Breast epithelium (tissue), 3 donors: ENCODE data around the gene HOXC5.

Experiments
- POLR2A ChIP-seq: fragments of 450-650 bp; IDR thresholded peaks from one replicate; pipeline ENCODE4 v1.6.1; 2016; ENCODE audit warnings: antibody characterized with exemption, mild to moderate bottlenecking, moderate library complexity
- POLR2AphosphoS5 ChIP-seq, 3 donors: sonication (generic); formaldehyde crosslinking; IDR thresholded peaks; one replicate each; pipeline ENCODE4 v1.6.1; 2017; ENCODE audit warnings: antibody characterized with exemption in 3 of 3
- TF ChIP-seq, protein P1 (sequence below), 3 donors: fragments of 450-650 bp; IDR thresholded peaks; one replicate each; pipeline ENCODE4 v1.5.1; 2016 to 2017; ENCODE audit warnings: antibody characterized with exemption in 3 of 3, mild to moderate bottlenecking in 3 of 3, moderate library complexity in 3 of 3

GRCh38 chr12:53992377-53992889 is 40.4 kb upstream of the HOXC5 start:
- TF ChIP-seq, protein P1, sequence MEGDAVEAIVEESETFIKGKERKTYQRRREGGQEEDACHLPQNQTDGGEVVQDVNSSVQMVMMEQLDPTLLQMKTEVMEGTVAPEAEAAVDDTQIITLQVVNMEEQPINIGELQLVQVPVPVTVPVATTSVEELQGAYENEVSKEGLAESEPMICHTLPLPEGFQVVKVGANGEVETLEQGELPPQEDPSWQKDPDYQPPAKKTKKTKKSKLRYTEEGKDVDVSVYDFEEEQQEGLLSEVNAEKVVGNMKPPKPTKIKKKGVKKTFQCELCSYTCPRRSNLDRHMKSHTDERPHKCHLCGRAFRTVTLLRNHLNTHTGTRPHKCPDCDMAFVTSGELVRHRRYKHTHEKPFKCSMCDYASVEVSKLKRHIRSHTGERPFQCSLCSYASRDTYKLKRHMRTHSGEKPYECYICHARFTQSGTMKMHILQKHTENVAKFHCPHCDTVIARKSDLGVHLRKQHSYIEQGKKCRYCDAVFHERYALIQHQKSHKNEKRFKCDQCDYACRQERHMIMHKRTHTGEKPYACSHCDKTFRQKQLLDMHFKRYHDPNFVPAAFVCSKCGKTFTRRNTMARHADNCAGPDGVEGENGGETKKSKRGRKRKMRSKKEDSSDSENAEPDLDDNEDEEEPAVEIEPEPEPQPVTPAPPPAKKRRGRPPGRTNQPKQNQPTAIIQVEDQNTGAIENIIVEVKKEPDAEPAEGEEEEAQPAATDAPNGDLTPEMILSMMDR (IDR thresholded peaks at IDR 0.05) = no peak
- TF ChIP-seq POLR2A (no peak), POLR2AphosphoS5 (IDR thresholded peaks at IDR 0.05) (no peak)
